ENCODE data around the gene C17orf50. TPM values are rescaled to one million over a fixed set of nuclear protein-coding genes. Genes with fewer than 3 reads are reported as not detected.
A peak's percentile ranks its signal among the peaks of the same experiment; 100 is the strongest.

Gene C17orf50
- polyA plus RNA-seq, 2 of the 4 experiments (the other 2 are of a cell fraction), result 0.19 to 0.22 TPM

DNA sequence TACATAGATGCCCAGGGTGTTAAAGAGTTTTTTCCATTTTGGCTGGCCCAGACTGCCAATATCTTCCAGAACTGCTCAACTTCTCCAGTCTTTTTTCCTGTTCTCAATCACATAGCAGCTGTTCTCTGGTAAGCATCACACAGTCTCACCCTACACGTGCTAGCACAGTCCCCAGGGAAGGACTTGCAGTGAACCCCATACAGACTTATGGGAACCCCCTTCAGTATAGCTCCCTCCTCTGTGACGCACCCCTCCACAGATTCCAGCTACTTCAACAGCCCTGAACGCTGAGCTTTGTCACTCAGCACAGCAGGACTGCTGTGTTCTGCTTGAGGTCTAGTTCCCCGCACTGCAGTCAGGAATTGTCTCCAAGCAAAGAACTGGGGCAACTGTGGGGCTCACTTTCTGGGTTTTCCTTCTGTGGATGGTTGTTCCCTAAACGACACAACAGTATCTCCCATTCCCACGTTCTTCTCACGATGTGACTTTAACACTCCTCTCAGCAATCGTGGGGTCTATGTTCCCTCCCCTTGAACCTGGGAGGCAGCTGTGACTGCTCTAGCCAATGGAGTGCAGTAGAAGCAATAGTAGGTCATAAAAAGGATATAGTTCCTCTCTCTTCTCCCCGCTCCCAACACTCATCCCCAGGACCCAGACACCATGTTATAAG, 31.1 kb downstream of the C17orf50 start:
- FAIRE-seq, result no peak
- ATAC-seq, result no peak
- POLR2A ChIA-PET, result no interaction called here

More for the DNA sequence above, 31.1 kb downstream of the C17orf50 start:
- no peak for TF ChIP-seq REST (IDR thresholded peaks at IDR 0.05)
- no peak for TF ChIP-seq MYC (IDR thresholded peaks at IDR 0.05; ENCODE audit: borderline replicate concordance, low read length)
- TF ChIP-seq, protein P1, sequence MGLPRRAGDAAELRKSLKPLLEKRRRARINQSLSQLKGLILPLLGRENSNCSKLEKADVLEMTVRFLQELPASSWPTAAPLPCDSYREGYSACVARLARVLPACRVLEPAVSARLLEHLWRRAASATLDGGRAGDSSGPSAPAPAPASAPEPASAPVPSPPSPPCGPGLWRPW (IDR thresholded peaks at IDR 0.05), result no peak
- TF ChIP-seq GATA3 (IDR thresholded peaks at IDR 0.05; ENCODE audit: borderline replicate concordance), result no peak
- TF ChIP-seq ELK1 (IDR thresholded peaks at IDR 0.05; ENCODE audit: low read depth, low read length), result no peak
- no peak for TF ChIP-seq NFE2L2 (conservative IDR thresholded peaks at IDR 0.05; ENCODE audit: low read length)
- TF ChIP-seq RFX5 (IDR thresholded peaks at IDR 0.05), result no peak
- TF ChIP-seq, protein P2, sequence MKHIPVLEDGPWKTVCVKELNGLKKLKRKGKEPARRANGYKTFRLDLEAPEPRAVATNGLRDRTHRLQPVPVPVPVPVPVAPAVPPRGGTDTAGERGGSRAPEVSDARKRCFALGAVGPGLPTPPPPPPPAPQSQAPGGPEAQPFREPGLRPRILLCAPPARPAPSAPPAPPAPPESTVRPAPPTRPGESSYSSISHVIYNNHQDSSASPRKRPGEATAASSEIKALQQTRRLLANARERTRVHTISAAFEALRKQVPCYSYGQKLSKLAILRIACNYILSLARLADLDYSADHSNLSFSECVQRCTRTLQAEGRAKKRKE (CRISPR knock-in tag; IDR thresholded peaks at IDR 0.05; ENCODE audit: low read depth), result no peak
- TF ChIP-seq HOXB13 (CRISPR knock-in tag; IDR thresholded peaks at IDR 0.05; ENCODE audit: low read depth), result no peak
- TF ChIP-seq FOSL2 (IDR thresholded peaks at IDR 0.05), result no peak
- TF ChIP-seq FOSL2 (CRISPR knock-in tag; IDR thresholded peaks at IDR 0.05), result no peak
- no peak for TF ChIP-seq RNF2 (IDR thresholded peaks at IDR 0.05; ENCODE audit: borderline replicate concordance, low read depth)
- TF ChIP-seq ZFP36 (IDR thresholded peaks at IDR 0.05; ENCODE audit: borderline replicate concordance, partially characterized antibody), result no peak
- TF ChIP-seq MAZ (IDR thresholded peaks at IDR 0.05; ENCODE audit: borderline replicate concordance, low read depth, low read length), result no peak
- TF ChIP-seq POLR2AphosphoS2 (conservative IDR thresholded peaks at IDR 0.05; ENCODE audit: low read length), result no peak
- no peak for TF ChIP-seq ESRRA (IDR thresholded peaks at IDR 0.05; ENCODE audit: borderline replicate concordance, low read length)
- no peak for TF ChIP-seq RAD21 (conservative IDR thresholded peaks at IDR 0.05 in 1 of 2, IDR thresholded peaks at IDR 0.05 in 1 of 2)
- no peak for TF ChIP-seq KDM5A (IDR thresholded peaks at IDR 0.05)
- no peak for TF ChIP-seq NPAS2 (CRISPR knock-in tag; IDR thresholded peaks at IDR 0.05; ENCODE audit: borderline replicate concordance)
- TF ChIP-seq, protein P3, sequence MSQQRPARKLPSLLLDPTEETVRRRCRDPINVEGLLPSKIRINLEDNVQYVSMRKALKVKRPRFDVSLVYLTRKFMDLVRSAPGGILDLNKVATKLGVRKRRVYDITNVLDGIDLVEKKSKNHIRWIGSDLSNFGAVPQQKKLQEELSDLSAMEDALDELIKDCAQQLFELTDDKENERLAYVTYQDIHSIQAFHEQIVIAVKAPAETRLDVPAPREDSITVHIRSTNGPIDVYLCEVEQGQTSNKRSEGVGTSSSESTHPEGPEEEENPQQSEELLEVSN (IDR thresholded peaks at IDR 0.05; ENCODE audit: borderline replicate concordance, low read depth), result no peak
- H3K4me2 ChIP-seq, result no peak overlapping the region
- DNase-seq (ENCODE audit: low read depth in 1 of 2, low spot score in 1 of 2), result no peak
- peak overlapping the region in 1 of 2 experiments; percentile 53; a peak in 3 of 6 replicates for H3K27ac ChIP-seq
- CTCF ChIA-PET, result interaction anchor here (10.3 to 30.3 kb wide), 2 partner anchors 15 to 23 kb away, joined by 170 to 2039 read pairs; partner anchors contain the start of genes C17orf50, GAS2L2 and TAF15
- no peaks in the 10 kb centered on the region for H3K9me3 ChIP-seq
- 70% methylated on average over 9 of the region's 9 CpGs for WGBS (ENCODE audit: missing lambda C conversion rate)
- H3K4me1 ChIP-seq, result peaks cover 44% of the 10 kb centered on the region
- H3K4me3 ChIP-seq, result no peak overlapping the region

All from A549 (cell line).